Measurements from ENCODE around the gene SNX5.

- TF ChIP-seq CTCF (IDR thresholded peaks at IDR 0.05 in 4 of 5, conservative IDR thresholded peaks at IDR 0.05 in 1 of 5) (no peak), POLR2A (IDR thresholded peaks at IDR 0.05) (no peak)
Observed at GRCh38 chr20:17928633-17929311, 39.8 kb downstream of the SNX5 start.

Measured in gastrocnemius medialis (tissue), 4 donors.